Measurements from ENCODE around the gene PTPRM. TPM values are rescaled to one million over a fixed set of nuclear protein-coding genes. Genes with fewer than 3 reads are reported as not detected.

PTPRM gene
- total RNA-seq, 1 experiment from 2014 or later: 14.5 TPM

GRCh38 chr18:8406868-8407250, 839.7 kb downstream of the PTPRM start:
- no peak overlapping the region for H3K27ac ChIP-seq (ENCODE audit: low read depth, low read length)
- H3K4me2 ChIP-seq (ENCODE audit: low read length): no peak overlapping the region
- CTCF ChIA-PET: no interaction called here
- intact Hi-C loops (cut with micrococcal nuclease): no loop called here
- TF ChIP-seq ELF1 (IDR thresholded peaks at IDR 0.05; ENCODE audit: borderline replicate concordance, low read depth): no peak
- no peak for TF ChIP-seq CTCF (IDR thresholded peaks at IDR 0.05 in 2 of 3, conservative IDR thresholded peaks at IDR 0.05 in 1 of 3; ENCODE audit: borderline replicate concordance in 1 of 3, insufficient read depth in 1 of 3, low read depth in 2 of 3, low read length in 2 of 3)
- TF ChIP-seq CBX3 (IDR thresholded peaks at IDR 0.05; ENCODE audit: low read depth): no peak
- no peak for TF ChIP-seq MAX (IDR thresholded peaks at IDR 0.05)
- TF ChIP-seq SIN3A (IDR thresholded peaks at IDR 0.05; ENCODE audit: low read depth): no peak
- TF ChIP-seq SP1 (IDR thresholded peaks at IDR 0.05; ENCODE audit: low read depth): no peak
- TF ChIP-seq YY1 (IDR thresholded peaks at IDR 0.05; ENCODE audit: extremely low read depth, insufficient replicate concordance, low read depth, low read length): no peak
- TF ChIP-seq POLR2A (IDR thresholded peaks at IDR 0.05; ENCODE audit: borderline replicate concordance, extremely low read depth, insufficient read depth, insufficient read length): no peak
- no peak for TF ChIP-seq RAD21 (IDR thresholded peaks at IDR 0.05; ENCODE audit: low read depth)
- TF ChIP-seq EZH2 (IDR thresholded peaks at IDR 0.05): no peak
- TF ChIP-seq ZFX (IDR thresholded peaks at IDR 0.05): no peak
- no peak for TF ChIP-seq JUND (IDR thresholded peaks at IDR 0.05)
- no peak overlapping the region for H2AFZ ChIP-seq (ENCODE audit: low read depth, low read length, poor library complexity, severe bottlenecking)
- H3K27me3 ChIP-seq (ENCODE audit: insufficient read depth, low read length): no peaks in the 10 kb centered on the region
- H4K20me1 ChIP-seq (ENCODE audit: insufficient read depth): no peaks in the 10 kb centered on the region
- no peak overlapping the region for H3K9ac ChIP-seq (ENCODE audit: low read length)
- no TSS peak for BruUV-seq (replicated peaks)
- H3K36me3 ChIP-seq (ENCODE audit: control insufficient read depth in 1 of 2, insufficient read depth in 2 of 2, low read length in 2 of 2): no peaks in the 10 kb centered on the region
- RAD21 ChIA-PET (ENCODE audit: low non-redundant PET in 1 of 2, low total read pairs in 2 of 2, uncharacterized antibody in 2 of 2, unreplicated experiment in 2 of 2): no interaction called here
- POLR2A ChIA-PET: no interaction called here
- no peaks in the 10 kb centered on the region for H3K9me2 ChIP-seq (ENCODE audit: insufficient read depth)
- H3K4me3 ChIP-seq (replicated peaks in 1 of 2; ENCODE audit: low read depth in 1 of 2, low read length in 2 of 2): no peak overlapping the region
- no peak for DNase-seq (ENCODE audit: low read depth, low spot score)
- peaks cover 3 to 5% of the 10 kb centered on the region in 2 experiments; a peak in 2 of 4 replicates for H3K9me3 ChIP-seq (ENCODE audit: control insufficient read depth in 1 of 2, insufficient read depth in 1 of 2, low read depth in 1 of 2, low read length in 2 of 2)
- H3K79me2 ChIP-seq (ENCODE audit: insufficient read depth, low read length): no peaks in the 10 kb centered on the region
- no peak for ATAC-seq
- H3K4me1 ChIP-seq (ENCODE audit: control insufficient read depth in 1 of 2, insufficient read depth in 2 of 2, low read length in 2 of 2): no peaks in the 10 kb centered on the region

Measured in HCT116 (cell line).